GM11168 (cell line): ENCODE measurements around the gene ALAD.
"Not testable (repeated sequence)": the region's sequence is repeated elsewhere in the genome, so short reads cannot be mapped to it uniquely, and the experiment has no call there.

Experiments used
- in situ Hi-C: fragments of 300-500 bp; cut with MboI; formaldehyde crosslinking; loops from one replicate; pipeline ENCODE4 v1.12.0; 2022; ENCODE audit warnings: low sequenced_read_pairs; ENCODE audit not compliant: unreplicated experiment

The ALAD gene

GRCh38 chr9:113401027-113401792 lies at the start of gene ALAD:
ALAD (minus strand) TSS chr9:113401284; CDS start chr9:113393559, 7,725 bp downstream.
- in situ Hi-C loops: no loop called here

GRCh38 chr9:113449376-113449775 lies 48.3 kb upstream of the ALAD start:
- in situ Hi-C loops: no loop called here

GRCh38 chr9:113446323-113446740 lies 45.2 kb upstream of the ALAD start:
- in situ Hi-C loops: no loop called here

GRCh38 chr9:113444736-113445135 lies 43.7 kb upstream of the ALAD start:
- in situ Hi-C loops: no loop called here

GRCh38 chr9:113437716-113438115 lies 36.6 kb upstream of the ALAD start:
- in situ Hi-C loops: not testable (repeated sequence)

GRCh38 chr9:113436728-113437515 lies 35.8 kb upstream of the ALAD start:
- in situ Hi-C loops: no loop called here

GRCh38 chr9:113431191-113431590 lies 30.1 kb upstream of the ALAD start:
- in situ Hi-C loops: no loop called here

- in situ Hi-C loops: no loop called here
These were observed 27.1 kb upstream of the ALAD start for GRCh38 chr9:113428062-113428615.

- in situ Hi-C loops: no loop called here
These were observed 26.5 kb upstream of the ALAD start for GRCh38 chr9:113427629-113428028.

- in situ Hi-C loops: no loop called here
These were observed 25.6 kb upstream of the ALAD start for GRCh38 chr9:113426701-113427100.

- in situ Hi-C loops: no loop called here
These were observed 24.0 kb upstream of the ALAD start for GRCh38 chr9:113425072-113425471.

- in situ Hi-C loops: no loop called here
These were observed 20.6 kb upstream of the ALAD start for GRCh38 chr9:113421726-113422125.

- in situ Hi-C loops: no loop called here
These were observed 16.3 kb upstream of the ALAD start for GRCh38 chr9:113417370-113417769.

- in situ Hi-C loops: no loop called here
These were observed 15.2 kb upstream of the ALAD start for GRCh38 chr9:113416149-113416721.

GRCh38 chr9:113410207-113410864 lies 9.3 kb upstream of the ALAD start, which contains the start of the genes C9orf43 and POLE3:
C9orf43 (plus strand) TSS chr9:113410747; CDS start chr9:113413494, 2,747 bp downstream.
POLE3 (minus strand) TSS chr9:113410675; CDS start chr9:113410293, 382 bp downstream.
- in situ Hi-C loops: no loop called here

GRCh38 chr9:113409883-113410206 lies 8.8 kb upstream of the ALAD start:
- in situ Hi-C loops: no loop called here

- in situ Hi-C loops: no loop called here
These were observed 8.4 kb upstream of the ALAD start for GRCh38 chr9:113409481-113409880.

GRCh38 chr9:113406873-113407511 lies 5.9 kb upstream of the ALAD start:
- in situ Hi-C loops: not testable (repeated sequence)

GRCh38 chr9:113406353-113406752 lies 5.3 kb upstream of the ALAD start:
- in situ Hi-C loops: not testable (repeated sequence)

- in situ Hi-C loops: no loop called here
These were observed 2.6 kb upstream of the ALAD start for GRCh38 chr9:113403646-113404045.
